ENCODE measurements around the gene ROCK2. TPM values are rescaled to one million over a fixed set of nuclear protein-coding genes. Genes with fewer than 3 reads are reported as not detected.

Gene ROCK2
- total and polyA plus RNA-seq, 8 donors: 3.5 to 21.5 (median 12.1) TPM

- no peak for FAIRE-seq
- Histone ChIP-seq H3K36me3 (no peaks in the 10 kb centered on the region), H3K9me3 (no peaks in the 10 kb centered on the region), H3K27ac (no peak overlapping the region), H3K4me1 (no peaks in the 10 kb centered on the region), H3K27me3 (no peaks in the 10 kb centered on the region), H3K4me3 (no peak overlapping the region)
- no peak for DNase-seq
- intact Hi-C loops (cut with DNase I): loop anchor here in 1 of 3 donors (10.0 kb wide), 1 partner anchor 442 kb away; no protein-coding TSS in a partner anchor
- 79 to 86% methylated on average over 6 of the region's 6 CpGs for WGBS, 2 donors
- ATAC-seq: no peak
- TF ChIP-seq CTCF (IDR thresholded peaks at IDR 0.05): no peak
Observed at GRCh38 chr2:11142987-11143386, 201.4 kb downstream of the ROCK2 start.

- no peak for TF ChIP-seq CTCF (IDR thresholded peaks at IDR 0.05)
- no peak for FAIRE-seq
- Histone ChIP-seq H3K4me3 (no peak overlapping the region), H3K27me3 (no peaks in the 10 kb centered on the region), H3K4me1 (no peaks in the 10 kb centered on the region), H3K9me3 (no peaks in the 10 kb centered on the region), H3K36me3 (no peaks in the 10 kb centered on the region), H3K27ac (no peak overlapping the region)
- 51 to 69% methylated on average over 3 of the region's 3 CpGs for WGBS, 2 donors
- no peak for ATAC-seq
- DNase-seq: no peak
- intact Hi-C loops (cut with DNase I): loop anchor here in 1 of 3 donors (10.0 kb wide), 1 partner anchor 442 kb away; no protein-coding TSS in a partner anchor
Observed at GRCh38 chr2:11142330-11142729, 202.1 kb downstream of the ROCK2 start.

GRCh38 chr2:11141319-11141718 lies 203.1 kb downstream of the ROCK2 start:
- ATAC-seq (no peak), DNase-seq (no peak), FAIRE-seq (no peak)
- no peaks in the 10 kb centered on the region for H3K27me3 ChIP-seq
- H3K9me3 ChIP-seq: no peaks in the 10 kb centered on the region
- H3K4me3 ChIP-seq: no peak overlapping the region
- H3K36me3 ChIP-seq: no peaks in the 10 kb centered on the region
- H3K4me1 ChIP-seq: no peaks in the 10 kb centered on the region
- TF ChIP-seq CTCF (IDR thresholded peaks at IDR 0.05): no peak
- 68 to 78% methylated on average over 4 of the region's 4 CpGs for WGBS, 2 donors
- intact Hi-C loops (cut with DNase I): loop anchor here in 1 of 3 donors (10.0 kb wide), 1 partner anchor 443 kb away; no protein-coding TSS in a partner anchor
- H3K27ac ChIP-seq: no peak overlapping the region

- intact Hi-C loops (cut with DNase I): loop anchor here in 1 of 3 donors (10.0 kb wide), 1 partner anchor 444 kb away; no protein-coding TSS in a partner anchor
- WGBS, 2 donors: 77 to 91% methylated on average over 4 of the region's 4 CpGs
- no peaks in the 10 kb centered on the region for H3K9me3 ChIP-seq
- FAIRE-seq (no peak), DNase-seq (no peak), ATAC-seq (no peak)
- H3K36me3 ChIP-seq: no peaks in the 10 kb centered on the region
- H3K27me3 ChIP-seq: no peaks in the 10 kb centered on the region
- H3K4me3 ChIP-seq: no peak overlapping the region
- H3K4me1 ChIP-seq: no peaks in the 10 kb centered on the region
- no peak overlapping the region for H3K27ac ChIP-seq
- no peak for TF ChIP-seq CTCF (IDR thresholded peaks at IDR 0.05)
Observed at GRCh38 chr2:11140492-11140891, 203.9 kb downstream of the ROCK2 start.

GRCh38 chr2:11134349-11134748 lies 210.1 kb downstream of the ROCK2 start:
- intact Hi-C loops (cut with DNase I): loop anchor here in 1 of 3 donors (10.0 kb wide), 2 partner anchors 90 to 280 kb away; no protein-coding TSS in a partner anchor
- DNase-seq: no peak
- WGBS, 2 donors: 81 to 87% methylated on average over 5 of the region's 5 CpGs
- no peak for FAIRE-seq
- Histone ChIP-seq H3K27ac (no peak overlapping the region), H3K9me3 (no peaks in the 10 kb centered on the region), H3K36me3 (no peaks in the 10 kb centered on the region), H3K4me1 (peaks cover 5 to 7% (median 6%) of the 10 kb centered on the region in 3 donors), H3K27me3 (no peaks in the 10 kb centered on the region), H3K4me3 (no peak overlapping the region)
- ATAC-seq: no peak
- TF ChIP-seq CTCF (IDR thresholded peaks at IDR 0.05): no peak
